SK-MEL-5 (cell line): ENCODE results near the gene DHRS1. TPM values are rescaled to one million over a fixed set of nuclear protein-coding genes. Genes with fewer than 3 reads are reported as not detected.
A peak's percentile ranks its signal among the peaks of the same experiment; 100 is the strongest.

Experiments
- DNase-seq: peaks from one replicate; pipeline ENCODE4 v3.0.0-alpha.2; 2016; ENCODE audit warnings: low read depth, low spot score
- in situ Hi-C: cut with HindIII; loops from 2 replicates; pipeline ENCODE4 v1.10.0; 2016; ENCODE audit warnings: low sequenced_read_pairs, high pct_unique_total_duplicates, low pct_unique_long_range_greater_than_20kb
- total RNA-seq: library from RNA; depleted of rRNA; stranded (reverse); fragments of >200 nt; shearing (Covaris generic); gene quantifications from 2 replicates; pipeline ENCODE4 v1.2.3, GENCODE V29; 2014

DHRS1 gene
- total RNA-seq, 1 experiment from 2014 or later = 0.82 TPM

DNA sequence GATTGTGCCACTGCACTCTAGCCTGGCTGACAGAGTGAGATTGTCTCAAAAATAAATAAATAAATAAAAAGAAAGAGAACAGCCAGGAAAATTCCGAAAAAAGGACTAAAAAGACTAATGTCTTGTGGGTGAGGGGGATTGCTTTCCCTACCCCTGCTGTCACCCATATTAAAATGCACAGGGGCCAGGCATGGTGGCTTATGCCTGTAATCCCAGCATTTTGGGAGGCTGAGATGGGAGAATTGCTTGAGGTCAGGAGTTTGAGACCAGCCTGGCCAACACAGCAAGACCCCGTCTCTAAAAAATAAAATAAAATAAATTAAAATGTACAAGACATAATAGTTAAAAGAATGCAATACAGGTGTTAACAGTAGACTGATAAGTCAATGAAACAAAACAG lies 6.1 kb downstream of the DHRS1 start:
- no peak for DNase-seq
- in situ Hi-C loops = no loop called here

DNA sequence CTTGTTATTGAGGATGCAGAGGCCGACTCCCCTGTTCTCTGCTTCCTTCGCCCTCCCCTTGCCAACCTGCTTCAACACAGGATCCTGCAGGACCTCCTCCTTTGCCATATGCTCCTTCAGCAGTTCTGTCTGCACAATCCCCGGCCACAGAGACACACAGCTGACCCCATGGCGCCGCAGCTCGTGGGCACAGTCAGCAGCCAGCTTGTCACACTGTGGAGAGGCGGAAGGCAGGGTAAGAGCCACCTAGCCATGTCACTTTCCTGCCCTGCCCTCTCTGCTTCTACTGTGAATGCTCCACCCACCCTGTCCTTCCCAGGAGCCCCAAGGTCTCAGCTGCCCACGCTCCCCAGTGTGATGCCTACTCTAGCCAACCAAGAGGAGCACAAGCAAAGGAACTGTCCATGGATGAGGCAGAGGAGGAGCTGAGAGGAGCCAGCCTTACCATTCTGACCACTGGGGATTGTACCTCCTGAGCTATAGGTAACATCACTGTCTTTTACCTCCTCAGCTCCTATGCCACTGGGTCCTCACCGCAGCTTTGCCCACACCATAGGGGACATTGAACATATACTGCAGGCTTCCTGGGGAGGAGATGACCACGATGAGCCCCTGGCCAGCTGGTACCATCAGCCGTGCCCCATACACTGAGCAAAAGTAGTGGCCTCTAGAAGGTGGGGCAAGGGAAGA lies 7.3 kb downstream of the DHRS1 start:
- DNase-seq = no peak
- in situ Hi-C loops = no loop called here

DNA sequence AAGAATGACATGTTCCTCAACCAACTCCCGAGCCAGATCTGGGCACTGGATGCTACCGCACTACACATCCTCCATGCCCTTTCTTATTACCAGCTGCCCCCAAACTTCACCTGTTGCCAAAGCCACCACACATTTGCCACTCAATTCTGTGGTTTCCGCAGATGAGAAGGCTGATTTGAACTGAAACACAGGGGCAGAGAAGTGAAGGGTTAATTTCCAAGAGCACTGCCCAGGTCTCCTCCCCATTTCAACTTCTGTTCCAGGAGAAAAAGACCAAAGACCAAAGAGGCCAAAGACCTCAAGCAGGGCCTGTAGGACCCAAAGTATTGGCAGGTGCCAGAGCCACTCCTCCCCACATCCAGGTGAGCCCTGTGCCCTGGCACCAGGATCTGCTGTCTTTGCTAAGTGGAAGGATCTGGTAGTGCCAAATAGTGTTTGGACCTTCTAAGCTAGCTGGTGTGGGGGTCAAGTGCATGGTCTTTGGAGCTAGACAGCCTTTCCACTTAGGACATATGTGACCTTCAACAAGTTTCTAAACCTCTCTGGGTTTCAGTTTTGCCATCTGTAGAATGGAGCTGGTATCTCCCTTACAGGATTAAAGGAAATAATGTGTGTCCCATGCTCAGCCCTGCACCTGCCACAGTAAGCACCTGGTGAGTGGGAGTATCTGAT lies 8.0 kb downstream of the DHRS1 start:
- DNase-seq = no peak
- in situ Hi-C loops = no loop called here

DNA sequence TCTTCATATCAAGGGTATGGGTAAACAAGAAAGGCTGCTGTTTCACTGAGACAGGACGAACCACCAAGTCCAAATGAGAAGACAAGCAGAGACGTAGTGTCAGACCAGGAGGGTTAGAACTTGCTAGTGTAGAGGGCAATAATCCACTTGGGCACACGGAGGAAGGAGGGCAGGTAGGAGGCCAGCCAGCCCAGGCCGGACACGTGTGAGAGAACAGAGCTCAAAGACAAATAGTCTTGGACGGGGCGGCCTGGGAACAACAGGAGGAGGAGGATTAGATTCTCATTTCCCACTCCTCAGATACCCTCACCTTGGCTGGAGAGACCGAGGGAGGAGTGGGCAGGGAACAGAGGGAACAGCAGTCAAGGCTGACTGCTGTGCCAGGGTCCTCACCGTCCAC lies 8.8 kb downstream of the DHRS1 start:
- in situ Hi-C loops = no loop called here

DNA sequence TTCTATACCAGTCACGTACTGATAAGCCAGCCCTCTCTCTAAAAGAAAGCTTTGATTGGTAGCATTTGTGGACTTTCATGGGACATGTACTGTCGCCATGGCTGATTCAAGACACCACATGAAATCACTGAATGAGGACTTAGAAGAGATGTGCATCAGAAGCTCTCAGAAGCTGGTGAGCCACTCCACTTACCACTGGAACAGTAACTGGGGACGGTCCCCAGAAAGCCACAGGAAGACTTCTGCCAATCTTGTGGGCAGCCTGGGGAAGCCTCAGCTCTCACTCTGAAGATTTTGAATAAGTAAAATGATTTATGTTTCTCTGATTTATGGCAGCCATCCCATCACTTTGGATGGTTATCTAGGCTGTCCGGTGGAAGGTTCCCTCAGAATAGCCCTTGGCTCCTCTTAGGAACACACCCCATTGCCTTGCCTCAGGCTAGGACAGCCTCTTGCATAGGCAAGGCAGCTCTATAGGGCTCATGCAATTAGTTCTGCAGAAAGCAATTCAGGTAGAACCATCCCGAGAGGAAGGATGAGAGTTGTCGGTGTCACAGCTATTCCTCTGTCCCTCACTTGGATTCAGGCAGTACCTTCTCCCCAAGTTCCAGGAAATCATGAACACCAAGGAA lies 9.8 kb downstream of the DHRS1 start:
- DNase-seq = no peak
- in situ Hi-C loops = no loop called here

More for the DNA sequence above, 8.8 kb downstream of the DHRS1 start:
- no peak for DNase-seq

DNA sequence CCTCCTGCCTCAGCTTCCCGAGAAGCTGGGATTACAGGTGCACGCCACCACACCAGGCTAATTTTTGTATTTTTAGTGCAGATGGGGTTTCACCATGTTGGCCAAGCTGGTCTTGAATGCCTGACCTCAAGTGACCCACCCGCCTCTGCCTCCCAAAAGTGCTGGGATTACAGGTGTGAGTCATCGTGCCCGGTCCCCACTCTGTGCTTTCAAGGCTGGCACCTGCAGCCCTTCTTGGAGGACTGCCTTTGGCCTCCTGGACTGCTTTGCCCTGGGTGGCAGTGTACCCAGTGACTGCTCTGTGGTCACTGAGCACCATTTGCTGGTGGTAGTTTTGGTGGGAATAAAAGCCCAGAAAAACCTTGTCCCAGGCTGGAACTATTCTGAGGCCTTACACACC lies 12.6 kb downstream of the DHRS1 start:
- in situ Hi-C loops = no loop called here
- DNase-seq = no peak

DNA sequence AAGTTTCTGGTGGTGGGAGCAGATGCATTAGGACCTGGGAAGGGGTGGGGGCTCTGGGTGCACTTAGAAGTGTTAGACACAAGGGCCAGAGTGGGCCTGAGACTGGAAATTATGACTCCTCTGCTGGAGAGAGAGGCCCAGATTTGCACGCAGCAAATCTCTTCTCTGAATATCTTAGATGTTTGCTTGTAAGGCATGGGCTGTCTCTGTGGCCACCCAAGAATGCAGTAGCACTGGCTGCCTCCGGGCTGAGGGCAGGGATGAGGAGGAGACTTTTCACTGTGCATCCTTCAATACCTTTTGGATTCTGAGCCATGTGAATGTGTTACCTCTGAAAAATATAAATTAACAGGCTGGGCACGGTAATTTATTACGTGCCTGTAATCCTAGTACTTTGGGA lies 14.2 kb downstream of the DHRS1 start:
- in situ Hi-C loops = no loop called here
- DNase-seq = no peak

DNA sequence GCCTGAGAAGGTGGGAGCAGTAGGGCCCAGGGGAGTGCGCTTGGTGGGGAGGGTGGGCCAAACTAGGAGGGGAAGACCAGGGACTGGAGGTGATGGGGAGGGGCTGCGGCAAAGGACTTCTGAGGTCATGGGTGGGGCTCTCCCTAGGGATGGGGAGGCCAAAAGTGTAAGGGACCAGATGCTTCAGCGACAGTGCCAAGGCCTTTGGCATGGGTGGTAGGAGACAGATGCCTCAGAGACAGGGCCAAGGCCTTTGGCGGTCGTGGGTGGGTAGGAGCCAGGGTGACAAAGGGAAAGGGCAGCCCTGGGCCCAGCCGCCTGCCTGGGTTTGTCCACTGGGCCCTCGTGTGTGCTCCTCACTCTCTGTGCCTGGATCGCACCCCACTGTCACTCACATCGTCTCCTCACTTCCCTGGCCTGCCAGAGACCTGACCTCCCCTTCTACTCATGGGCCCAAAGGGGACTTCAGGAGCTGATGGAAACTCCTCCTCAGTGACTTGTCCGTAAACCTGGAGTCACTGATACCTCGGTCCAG lies 15.0 kb downstream of the DHRS1 start:
- no peak for DNase-seq
- in situ Hi-C loops = no loop called here

DNA sequence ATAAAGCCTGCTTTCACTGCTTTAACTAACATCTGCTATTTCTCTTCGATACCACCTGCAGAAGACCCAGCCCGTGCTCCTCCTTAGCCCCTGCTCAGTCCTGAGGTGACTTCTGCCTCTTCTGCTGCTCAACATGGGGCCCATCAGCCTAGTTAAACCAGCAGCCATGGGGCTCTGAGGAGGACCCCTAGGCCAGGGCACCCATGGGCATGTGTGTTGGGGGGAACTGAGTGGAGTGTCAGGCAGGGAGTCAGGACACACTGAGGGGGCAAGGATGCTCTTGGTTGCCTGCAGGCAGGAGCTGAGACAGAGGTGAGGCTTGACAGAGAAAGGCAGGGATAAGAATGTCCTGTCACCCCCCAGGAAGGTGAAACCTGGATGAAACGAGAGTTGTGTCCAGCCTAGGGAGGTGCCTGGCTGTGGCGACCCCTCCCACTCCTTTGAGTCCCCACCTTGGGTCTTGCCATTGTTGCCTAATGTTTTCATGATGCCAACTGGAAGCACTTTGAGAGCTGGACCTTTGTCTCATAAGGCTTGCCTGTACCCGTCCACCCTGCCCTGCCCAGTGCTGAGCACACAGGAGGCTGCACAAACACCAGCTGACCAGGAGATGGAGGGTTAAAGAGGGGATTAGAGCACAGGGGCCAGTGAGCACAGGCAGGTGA lies 15.7 kb downstream of the DHRS1 start:
- in situ Hi-C loops = no loop called here
- DNase-seq = no peak

DNA sequence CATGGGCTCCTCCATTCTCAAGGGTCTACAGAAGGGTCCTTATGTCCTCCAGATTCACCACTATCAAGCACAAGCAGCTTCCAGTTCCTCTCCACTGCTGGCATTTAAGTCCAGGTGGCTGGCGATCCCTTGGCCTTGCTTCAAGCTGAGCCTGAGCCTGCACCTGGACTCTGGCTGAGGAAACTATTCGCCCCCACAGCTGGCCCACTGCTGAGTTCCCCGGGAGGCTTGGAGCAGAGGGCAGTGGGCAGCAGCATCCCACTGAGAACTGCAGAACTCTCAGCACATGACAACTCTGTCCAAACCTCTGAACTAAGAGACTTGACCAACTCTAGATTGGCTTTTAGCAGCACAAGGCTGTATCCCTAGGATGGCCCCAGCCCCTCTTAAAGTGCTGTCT lies 16.8 kb downstream of the DHRS1 start:
- in situ Hi-C loops = no loop called here
- DNase-seq = no peak

DNA sequence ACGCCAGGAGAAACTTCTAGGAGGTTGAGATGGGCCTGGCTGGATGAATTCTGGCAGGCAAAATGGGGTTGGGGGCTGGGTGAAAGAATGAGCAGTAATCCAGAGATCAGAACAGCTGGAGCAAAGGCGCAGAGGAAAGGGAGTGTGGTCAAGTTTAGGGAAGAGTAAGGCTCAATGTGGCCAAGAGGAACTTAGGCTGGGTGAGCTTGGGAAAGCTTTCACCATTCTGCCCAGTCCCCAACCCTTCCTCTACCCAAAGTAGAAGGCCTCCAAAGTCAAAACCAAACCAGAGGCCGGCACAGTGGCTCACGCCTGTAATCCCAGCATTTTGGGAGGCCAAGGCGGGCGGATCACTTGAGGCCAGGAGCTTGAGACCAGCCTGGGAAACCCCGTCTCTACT lies 17.9 kb downstream of the DHRS1 start:
- no peak for DNase-seq
- in situ Hi-C loops = no loop called here

DNA sequence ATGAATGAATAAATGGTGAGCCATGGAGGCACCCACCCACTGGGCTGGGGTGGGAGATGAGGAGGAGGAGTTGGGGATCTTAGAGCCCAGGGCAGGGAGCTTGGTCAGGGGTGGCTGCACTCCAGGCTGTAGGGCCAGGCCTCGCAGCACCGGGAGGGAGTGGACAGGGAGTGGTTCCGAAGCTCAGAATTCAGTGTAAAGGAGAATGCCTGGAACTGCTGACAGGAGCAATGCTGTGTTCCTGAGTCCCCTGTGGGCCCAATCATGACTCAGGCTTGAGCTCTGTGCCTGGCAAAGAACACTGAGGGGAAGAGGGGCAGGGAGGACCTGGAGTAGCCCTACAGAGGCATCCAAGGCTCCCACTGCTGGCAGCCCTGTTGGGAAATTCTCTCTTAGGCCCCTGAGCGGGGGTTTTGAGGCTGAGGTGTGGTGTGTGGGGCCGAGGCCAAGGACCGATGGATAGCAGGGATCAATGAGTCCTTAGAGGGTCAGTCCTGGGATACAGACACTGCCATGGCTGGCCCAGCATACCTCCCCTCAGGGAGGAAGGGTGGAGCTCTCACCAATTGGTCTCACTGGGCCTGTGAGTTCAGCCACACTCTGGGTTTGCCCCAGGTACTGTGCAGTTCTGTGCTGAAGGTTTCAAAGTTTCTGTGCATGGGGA lies 18.7 kb downstream of the DHRS1 start:
- DNase-seq = no peak
- in situ Hi-C loops = no loop called here

DNA sequence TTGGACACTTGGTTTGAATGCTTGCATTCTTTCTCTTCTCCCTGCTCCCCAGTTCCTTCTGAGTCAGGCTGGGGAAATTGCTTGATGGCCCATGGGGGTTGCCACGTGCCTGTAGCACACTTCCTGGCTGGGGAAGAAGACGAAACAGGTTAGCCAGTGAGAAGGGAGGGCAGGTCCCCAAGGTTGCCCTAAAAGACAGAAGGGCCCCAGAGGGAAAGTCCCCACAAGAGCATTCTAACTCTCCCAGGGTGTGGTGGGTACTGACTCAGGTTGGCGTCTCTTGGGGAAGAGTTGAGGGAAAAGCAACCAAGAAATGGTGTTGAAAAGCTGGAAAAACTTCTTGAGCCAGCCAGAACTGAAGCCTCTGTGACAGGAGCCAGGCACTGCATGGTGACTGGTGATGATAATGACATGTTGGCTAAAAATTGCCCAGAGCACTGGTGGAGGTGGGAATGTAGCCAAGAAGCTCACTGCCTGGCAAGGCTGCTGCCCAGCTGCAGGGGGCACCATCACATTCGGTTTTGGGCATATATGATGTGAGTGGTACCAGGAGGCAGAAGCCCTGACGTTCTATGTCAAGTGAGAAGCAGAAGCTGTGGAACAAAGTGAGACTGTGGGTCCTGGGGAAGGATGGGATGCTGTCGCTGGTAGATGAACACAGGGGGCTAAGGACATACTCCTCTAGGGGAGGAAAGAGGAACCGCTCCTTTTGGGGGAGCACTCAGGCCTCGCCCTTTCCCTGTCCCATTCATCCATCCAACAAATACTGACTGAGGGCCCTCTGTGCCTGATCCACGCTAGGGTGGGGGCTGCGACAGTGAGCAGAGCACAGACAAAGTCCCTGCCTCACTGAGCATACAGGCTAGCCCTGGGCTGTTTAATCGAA lies 20.0 kb downstream of the DHRS1 start:
- in situ Hi-C loops = no loop called here
- DNase-seq = peak; percentile 62

DNA sequence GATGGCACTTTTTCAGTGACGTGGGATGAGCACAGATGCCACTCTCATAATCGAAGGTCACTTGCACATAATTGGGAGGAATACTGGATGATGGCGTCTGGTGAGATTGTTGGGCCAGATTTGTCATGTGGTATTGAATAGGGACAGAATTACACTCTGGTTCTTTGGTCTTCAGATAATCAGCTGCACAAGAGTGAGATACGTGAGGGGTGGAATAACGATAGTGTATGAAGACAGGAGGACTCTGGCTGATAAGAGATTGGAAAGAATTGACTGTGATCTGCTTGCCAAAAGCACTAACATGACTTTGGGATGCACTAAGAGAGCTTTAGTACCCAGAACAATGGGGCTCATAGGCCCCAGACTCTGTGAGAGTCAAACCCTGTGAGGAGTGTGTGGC lies 21.2 kb downstream of the DHRS1 start:
- in situ Hi-C loops = no loop called here

DNA sequence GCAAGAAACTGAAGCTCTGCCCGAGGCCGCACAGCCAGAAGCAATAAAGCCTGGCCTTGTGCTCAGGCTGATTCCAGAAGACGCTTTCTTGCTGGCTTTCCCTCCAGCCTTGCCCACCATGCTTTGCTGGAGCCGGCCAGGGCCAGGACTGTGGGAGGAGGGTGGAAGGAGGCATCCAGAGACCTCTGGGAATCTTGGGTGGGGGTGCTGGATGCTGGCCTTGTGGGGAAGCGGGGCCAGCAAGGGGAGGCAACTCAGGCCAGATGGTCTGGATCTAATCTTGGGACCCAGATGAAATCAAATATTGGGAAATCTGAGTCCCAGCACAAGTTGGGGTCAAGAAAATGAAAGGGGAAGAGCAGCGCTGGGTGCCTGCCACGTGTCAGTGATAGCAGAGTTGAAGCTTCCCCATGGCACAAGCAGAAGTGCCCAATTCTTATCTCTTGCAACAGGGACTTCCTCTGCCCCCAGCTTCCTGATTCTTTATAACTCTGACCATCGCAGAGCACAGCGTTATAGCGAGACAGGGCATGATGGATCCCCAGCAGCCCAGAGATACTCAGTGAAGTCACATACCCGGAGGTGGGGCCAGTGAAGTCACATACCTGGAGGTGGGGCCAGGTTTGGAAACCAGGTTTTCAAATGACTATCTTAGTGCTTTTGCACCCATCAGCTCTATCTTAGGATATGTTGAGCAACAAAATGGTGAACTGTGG lies 21.8 kb downstream of the DHRS1 start:
- DNase-seq = no peak
- in situ Hi-C loops = no loop called here

More for the DNA sequence above, 21.2 kb downstream of the DHRS1 start:
- no peak for DNase-seq

DNA sequence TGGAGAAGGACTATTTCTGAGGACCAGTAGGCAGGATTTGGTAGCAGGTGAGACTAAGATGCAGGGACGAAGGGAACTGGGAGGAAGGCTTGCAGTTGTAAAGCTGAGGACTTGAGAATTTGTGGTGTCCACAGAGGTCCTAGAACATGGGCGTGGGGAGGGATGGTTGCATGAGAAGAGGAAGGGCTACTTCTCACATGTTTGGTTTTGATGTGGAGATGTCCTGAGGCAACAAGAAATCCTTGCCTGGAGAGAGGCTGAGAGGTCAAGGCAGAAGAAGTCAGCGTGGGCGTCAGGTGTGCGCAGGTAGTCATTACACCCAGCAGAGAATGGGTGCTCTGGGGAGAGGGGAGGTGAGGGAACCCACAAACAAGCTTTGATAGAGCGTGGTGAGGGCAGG lies 22.5 kb downstream of the DHRS1 start:
- no peak for DNase-seq
- in situ Hi-C loops = no loop called here
